ENCODE results near the gene SBF1.
"Not testable (repeated sequence)": the region's sequence is repeated elsewhere in the genome, so short reads cannot be mapped to it uniquely, and the experiment has no call there.

The SBF1 gene, protein sequence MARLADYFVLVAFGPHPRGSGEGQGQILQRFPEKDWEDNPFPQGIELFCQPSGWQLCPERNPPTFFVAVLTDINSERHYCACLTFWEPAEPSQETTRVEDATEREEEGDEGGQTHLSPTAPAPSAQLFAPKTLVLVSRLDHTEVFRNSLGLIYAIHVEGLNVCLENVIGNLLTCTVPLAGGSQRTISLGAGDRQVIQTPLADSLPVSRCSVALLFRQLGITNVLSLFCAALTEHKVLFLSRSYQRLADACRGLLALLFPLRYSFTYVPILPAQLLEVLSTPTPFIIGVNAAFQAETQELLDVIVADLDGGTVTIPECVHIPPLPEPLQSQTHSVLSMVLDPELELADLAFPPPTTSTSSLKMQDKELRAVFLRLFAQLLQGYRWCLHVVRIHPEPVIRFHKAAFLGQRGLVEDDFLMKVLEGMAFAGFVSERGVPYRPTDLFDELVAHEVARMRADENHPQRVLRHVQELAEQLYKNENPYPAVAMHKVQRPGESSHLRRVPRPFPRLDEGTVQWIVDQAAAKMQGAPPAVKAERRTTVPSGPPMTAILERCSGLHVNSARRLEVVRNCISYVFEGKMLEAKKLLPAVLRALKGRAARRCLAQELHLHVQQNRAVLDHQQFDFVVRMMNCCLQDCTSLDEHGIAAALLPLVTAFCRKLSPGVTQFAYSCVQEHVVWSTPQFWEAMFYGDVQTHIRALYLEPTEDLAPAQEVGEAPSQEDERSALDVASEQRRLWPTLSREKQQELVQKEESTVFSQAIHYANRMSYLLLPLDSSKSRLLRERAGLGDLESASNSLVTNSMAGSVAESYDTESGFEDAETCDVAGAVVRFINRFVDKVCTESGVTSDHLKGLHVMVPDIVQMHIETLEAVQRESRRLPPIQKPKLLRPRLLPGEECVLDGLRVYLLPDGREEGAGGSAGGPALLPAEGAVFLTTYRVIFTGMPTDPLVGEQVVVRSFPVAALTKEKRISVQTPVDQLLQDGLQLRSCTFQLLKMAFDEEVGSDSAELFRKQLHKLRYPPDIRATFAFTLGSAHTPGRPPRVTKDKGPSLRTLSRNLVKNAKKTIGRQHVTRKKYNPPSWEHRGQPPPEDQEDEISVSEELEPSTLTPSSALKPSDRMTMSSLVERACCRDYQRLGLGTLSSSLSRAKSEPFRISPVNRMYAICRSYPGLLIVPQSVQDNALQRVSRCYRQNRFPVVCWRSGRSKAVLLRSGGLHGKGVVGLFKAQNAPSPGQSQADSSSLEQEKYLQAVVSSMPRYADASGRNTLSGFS (N-terminal part only)

GRCh38 chr22:50474710-50475651, at the start of gene SBF1:
TSS of gene SBF1 (minus strand) at chr22:50475035. CDS start at chr22:50474840, 195 bp downstream.
- H3K36me3 ChIP-seq (ENCODE audit: control insufficient read depth, insufficient read depth, low read length) = no peaks in the 10 kb centered on the region

DNA sequence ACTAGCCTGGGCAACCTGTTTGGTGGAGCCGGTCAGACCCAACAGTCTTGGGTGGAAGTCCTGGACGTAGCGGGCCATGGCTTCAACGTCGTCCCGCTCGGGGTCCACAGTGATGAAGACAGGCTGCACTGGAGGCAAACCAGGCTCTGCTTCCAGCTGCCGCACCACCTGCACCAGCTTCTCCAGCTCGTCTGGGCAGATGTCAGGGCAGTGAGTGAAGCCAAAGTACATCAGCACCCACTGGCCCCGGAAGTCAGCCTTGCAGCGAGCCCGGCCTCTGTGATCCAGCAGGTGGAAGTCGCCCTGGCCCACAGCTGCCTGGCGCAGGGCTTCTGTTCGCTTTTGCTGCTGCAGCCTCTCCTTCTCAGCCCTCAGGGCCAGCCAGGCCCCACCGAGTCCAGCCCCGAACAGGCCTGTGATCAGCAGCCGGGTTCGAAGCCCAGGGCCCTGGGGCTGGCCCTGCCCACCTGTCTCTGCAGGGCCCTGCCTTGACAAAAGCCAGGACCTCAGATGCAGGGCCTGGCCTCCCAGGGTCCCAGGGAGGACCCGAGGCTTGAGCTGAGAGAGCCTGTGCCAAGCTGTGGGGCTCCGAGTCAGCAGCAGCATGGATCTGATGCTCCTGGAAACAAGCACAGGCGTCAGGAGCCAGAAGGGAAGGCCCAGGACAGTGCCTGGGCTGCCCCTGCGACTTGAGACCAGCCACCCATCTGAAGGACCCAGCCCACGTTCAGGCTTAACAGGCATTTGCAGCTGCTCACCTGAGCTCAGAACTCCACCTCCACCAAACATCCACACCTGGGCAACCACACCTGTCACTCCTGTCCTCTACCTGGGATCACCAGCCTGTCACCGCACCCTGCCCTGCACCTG, 49.2 kb upstream of the SBF1 start:
- Histone ChIP-seq H3K4me1 (ENCODE audit: control insufficient read depth, insufficient read depth, low read length) (peaks cover 4% of the 10 kb centered on the region; the same call in 1 of the 2 replicates), H3K36me3 (ENCODE audit: control insufficient read depth, insufficient read depth, low read length) (peaks cover 40% of the 10 kb centered on the region), H3K27ac (ENCODE audit: low read depth, low read length) (no peak overlapping the region), H3K27me3 (ENCODE audit: control insufficient read depth, insufficient read depth, low read length) (peaks cover 25% of the 10 kb centered on the region), H3K9ac (ENCODE audit: low read depth, low read length) (no peak overlapping the region), H3K9me3 (ENCODE audit: control insufficient read depth, insufficient read depth, low read length) (no peaks in the 10 kb centered on the region), H3K4me3 (ENCODE audit: low read depth, low read length) (peak overlapping the region; percentile 87)

More at GRCh38 chr22:50474710-50475651, at the start of gene SBF1:
- Histone ChIP-seq H3K9ac (ENCODE audit: low read depth, low read length) (peak within 1 kb of the TSS; percentile 51; the same call in 1 of the 2 replicates), H3K27ac (ENCODE audit: low read depth, low read length) (peak within 1 kb of the TSS; percentile 20), H3K9me3 (ENCODE audit: control insufficient read depth, insufficient read depth, low read length) (no peaks in the 10 kb centered on the region), H3K4me3 (ENCODE audit: low read depth, low read length) (peak within 1 kb of the TSS; percentile 75), H3K4me1 (ENCODE audit: control insufficient read depth, insufficient read depth, low read length) (peaks cover 14% of the 10 kb centered on the region), H3K27me3 (ENCODE audit: control insufficient read depth, insufficient read depth, low read length) (peaks cover 6% of the 10 kb centered on the region)

DNA sequence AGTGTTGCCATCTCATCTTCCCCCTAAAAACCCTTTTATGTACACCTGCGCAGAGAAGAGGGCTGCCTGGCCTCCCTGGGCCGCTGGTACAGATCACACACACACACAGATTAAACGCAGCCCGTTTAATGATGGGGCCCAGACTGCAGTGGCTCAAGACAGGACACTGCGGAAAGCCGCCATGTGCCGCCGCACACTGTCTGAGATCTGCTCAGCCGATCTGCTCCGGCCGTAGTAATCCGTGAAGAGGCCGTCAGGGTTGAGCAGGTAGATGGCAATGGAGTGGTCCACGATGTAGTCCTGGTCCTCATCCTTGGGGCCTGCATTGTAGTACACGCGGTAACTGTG, 48.6 kb upstream of the SBF1 start:
- no peaks in the 10 kb centered on the region for H3K9me3 ChIP-seq (ENCODE audit: control insufficient read depth, insufficient read depth, low read length)
- no peak overlapping the region for H3K4me3 ChIP-seq (ENCODE audit: low read depth, low read length)
- H3K27ac ChIP-seq (ENCODE audit: low read depth, low read length) = no peak overlapping the region
- peaks cover 19% of the 10 kb centered on the region for H3K27me3 ChIP-seq (ENCODE audit: control insufficient read depth, insufficient read depth, low read length)
- no peak overlapping the region for H3K9ac ChIP-seq (ENCODE audit: low read depth, low read length)
- peaks cover 46% of the 10 kb centered on the region for H3K36me3 ChIP-seq (ENCODE audit: control insufficient read depth, insufficient read depth, low read length)
- H3K4me1 ChIP-seq (ENCODE audit: control insufficient read depth, insufficient read depth, low read length) = peaks cover 4% of the 10 kb centered on the region; the same call in 1 of the 2 replicates

GRCh38 chr22:50522806-50523438, 48.1 kb upstream of the SBF1 start:
- Histone ChIP-seq H3K27ac (ENCODE audit: low read depth, low read length) (no peak overlapping the region), H3K9me3 (ENCODE audit: control insufficient read depth, insufficient read depth, low read length) (no peaks in the 10 kb centered on the region), H3K4me3 (ENCODE audit: low read depth, low read length) (no peak overlapping the region), H3K36me3 (ENCODE audit: control insufficient read depth, insufficient read depth, low read length) (peaks cover 51% of the 10 kb centered on the region), H3K9ac (ENCODE audit: low read depth, low read length) (no peak overlapping the region), H3K27me3 (ENCODE audit: control insufficient read depth, insufficient read depth, low read length) (peaks cover 14% of the 10 kb centered on the region), H3K4me1 (ENCODE audit: control insufficient read depth, insufficient read depth, low read length) (peaks cover 4% of the 10 kb centered on the region; the same call in 1 of the 2 replicates)

DNA sequence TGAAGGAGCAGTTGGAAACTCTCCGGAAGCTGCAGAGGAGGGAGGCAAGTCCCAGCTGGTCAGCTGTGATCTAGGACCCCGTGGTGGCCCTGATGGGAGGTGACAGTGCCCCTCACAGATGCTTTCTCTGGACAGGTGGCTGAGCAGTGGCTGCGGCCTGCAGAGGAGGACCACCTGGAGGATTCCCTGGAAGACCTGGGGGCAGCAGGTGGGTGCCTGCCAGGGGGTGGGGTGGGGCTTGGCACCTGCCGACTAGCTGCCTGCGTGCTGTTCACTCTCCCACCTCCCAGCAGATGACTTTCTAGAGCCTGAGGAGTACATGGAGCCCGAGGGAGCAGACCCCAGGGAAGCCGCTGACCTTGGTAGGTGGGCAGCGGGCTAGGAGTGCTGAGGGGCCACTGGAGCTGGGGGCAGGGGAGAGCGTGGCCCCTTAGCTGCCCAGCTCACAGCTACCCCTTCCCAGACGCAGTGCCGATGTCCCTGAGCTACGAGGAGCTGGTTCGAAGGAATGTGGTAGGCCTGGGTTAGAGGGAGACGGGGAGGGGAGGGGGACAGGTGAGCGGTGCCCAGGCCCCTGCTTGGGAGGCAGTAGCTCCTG, 47.5 kb upstream of the SBF1 start:
- H3K27ac ChIP-seq (ENCODE audit: low read depth, low read length) = no peak overlapping the region
- H3K4me3 ChIP-seq (ENCODE audit: low read depth, low read length) = no peak overlapping the region
- H3K9ac ChIP-seq (ENCODE audit: low read depth, low read length) = no peak overlapping the region
- peaks cover 7% of the 10 kb centered on the region for H3K27me3 ChIP-seq (ENCODE audit: control insufficient read depth, insufficient read depth, low read length)
- peaks cover 4% of the 10 kb centered on the region; the same call in 1 of the 2 replicates for H3K4me1 ChIP-seq (ENCODE audit: control insufficient read depth, insufficient read depth, low read length)
- no peaks in the 10 kb centered on the region for H3K9me3 ChIP-seq (ENCODE audit: control insufficient read depth, insufficient read depth, low read length)
- peaks cover 57% of the 10 kb centered on the region for H3K36me3 ChIP-seq (ENCODE audit: control insufficient read depth, insufficient read depth, low read length)

DNA sequence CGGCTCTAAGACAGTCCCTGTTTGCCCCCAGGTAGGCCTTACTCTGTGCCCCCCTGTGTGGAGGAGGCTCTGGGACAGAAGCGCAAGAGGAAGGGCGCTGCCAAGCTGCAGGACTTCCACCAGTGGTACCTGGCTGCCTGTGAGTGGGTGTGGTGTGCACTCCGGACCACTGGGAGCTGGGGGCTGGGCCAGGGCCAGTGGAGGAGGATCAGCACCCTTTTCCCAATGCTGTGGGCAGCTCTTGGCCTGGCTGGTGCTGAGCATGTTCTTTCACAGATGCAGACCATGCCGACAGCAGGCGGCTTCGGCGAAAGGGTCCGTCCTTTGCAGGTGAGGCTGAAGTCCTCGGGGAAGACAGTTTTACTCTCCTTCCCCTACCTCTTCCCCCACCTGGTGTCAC, 46.9 kb upstream of the SBF1 start:
- Histone ChIP-seq H3K9ac (ENCODE audit: low read depth, low read length) (no peak overlapping the region), H3K4me1 (ENCODE audit: control insufficient read depth, insufficient read depth, low read length) (no peaks in the 10 kb centered on the region), H3K9me3 (ENCODE audit: control insufficient read depth, insufficient read depth, low read length) (no peaks in the 10 kb centered on the region), H3K27me3 (ENCODE audit: control insufficient read depth, insufficient read depth, low read length) (peaks cover 2% of the 10 kb centered on the region; the same call in 1 of the 2 replicates), H3K36me3 (ENCODE audit: control insufficient read depth, insufficient read depth, low read length) (peaks cover 62% of the 10 kb centered on the region), H3K4me3 (ENCODE audit: low read depth, low read length) (no peak overlapping the region), H3K27ac (ENCODE audit: low read depth, low read length) (no peak overlapping the region)

GRCh38 chr22:50520826-50521453, 46.1 kb upstream of the SBF1 start:
- no peaks in the 10 kb centered on the region for H3K4me1 ChIP-seq (ENCODE audit: control insufficient read depth, insufficient read depth, low read length)
- peaks cover 67% of the 10 kb centered on the region for H3K36me3 ChIP-seq (ENCODE audit: control insufficient read depth, insufficient read depth, low read length)
- no peaks in the 10 kb centered on the region for H3K9me3 ChIP-seq (ENCODE audit: control insufficient read depth, insufficient read depth, low read length)
- H3K4me3 ChIP-seq (ENCODE audit: low read depth, low read length) = no peak overlapping the region
- no peak overlapping the region for H3K27ac ChIP-seq (ENCODE audit: low read depth, low read length)
- H3K9ac ChIP-seq (ENCODE audit: low read depth, low read length) = no peak overlapping the region
- H3K27me3 ChIP-seq (ENCODE audit: control insufficient read depth, insufficient read depth, low read length) = no peaks in the 10 kb centered on the region

- not testable (repeated sequence) for H3K4me1 ChIP-seq (ENCODE audit: control insufficient read depth, insufficient read depth, low read length); H3K9me3 ChIP-seq (ENCODE audit: control insufficient read depth, insufficient read depth, low read length); H3K27me3 ChIP-seq (ENCODE audit: control insufficient read depth, insufficient read depth, low read length); H3K9ac ChIP-seq (ENCODE audit: low read depth, low read length); H3K4me3 ChIP-seq (ENCODE audit: low read depth, low read length); H3K27ac ChIP-seq (ENCODE audit: low read depth, low read length)
- H3K36me3 ChIP-seq (ENCODE audit: control insufficient read depth, insufficient read depth, low read length) = peaks cover 67% of the 10 kb centered on the region
Observed at GRCh38 chr22:50520184-50520583, 45.3 kb upstream of the SBF1 start.
